H9 (cell line): ENCODE results near the gene PYROXD2. TPM values are rescaled to one million over a fixed set of nuclear protein-coding genes. Genes with fewer than 3 reads are reported as not detected.

Experiments
- DNase-seq: peaks from one replicate; pipeline ENCODE4 v3.0.0-alpha.2; 2017
- H2AFZ ChIP-seq: one replicate; pipeline ENCODE4 v1.6.1; 2013; ENCODE audit warnings: mild to moderate bottlenecking, low read length, control low read depth, moderate library complexity
- H2AK5ac ChIP-seq: 2 replicates; pipeline ENCODE4 v1.6.1; 2013; ENCODE audit warnings: low read length, control low read depth, mixed read lengths; ENCODE audit not compliant: insufficient read length
- H2BK120ac ChIP-seq: one replicate; pipeline ENCODE4 v1.6.1; 2013; ENCODE audit warnings: low read depth, mild to moderate bottlenecking, low read length, control low read depth, inconsistent platforms; ENCODE audit not compliant: poor library complexity, severe bottlenecking
- H2BK12ac ChIP-seq: 2 replicates; pipeline ENCODE4 v1.6.1; 2013; ENCODE audit warnings: low read length, control low read depth, mixed read lengths, low read depth; ENCODE audit not compliant: insufficient read length
- H2BK15ac ChIP-seq: 2 replicates; pipeline ENCODE4 v1.6.1; 2013; ENCODE audit warnings: low read depth, low read length, control low read depth
- H2BK20ac ChIP-seq: one replicate; pipeline ENCODE4 v1.6.1; 2013; ENCODE audit warnings: low read depth, mild to moderate bottlenecking, low read length, control low read depth, inconsistent platforms; ENCODE audit not compliant: poor library complexity, severe bottlenecking
- H2BK5ac ChIP-seq: 2 replicates; pipeline ENCODE4 v1.6.1; 2013; ENCODE audit warnings: low read length, control low read depth, mixed read lengths; ENCODE audit not compliant: insufficient read length
- H3K14ac ChIP-seq: 2 replicates; pipeline ENCODE4 v1.6.1; 2013; ENCODE audit warnings: low read length, control low read depth; ENCODE audit not compliant: insufficient read depth
- H3K18ac ChIP-seq: 2 replicates; pipeline ENCODE4 v1.6.1; 2013; ENCODE audit warnings: low read depth, mild to moderate bottlenecking, mixed read lengths, low read length, control low read depth; ENCODE audit not compliant: insufficient read length
- H3K23ac ChIP-seq: 2 replicates; pipeline ENCODE4 v1.6.1; 2013; ENCODE audit warnings: low read length, control low read depth, mixed read lengths, low read depth; ENCODE audit not compliant: insufficient read length
- H3K23me2 ChIP-seq: 2 replicates; pipeline ENCODE4 v1.6.1; 2013; ENCODE audit warnings: low read depth, mild to moderate bottlenecking, mixed read lengths, low read length, control low read depth; ENCODE audit not compliant: insufficient read length, poor library complexity, severe bottlenecking
- H3K27ac ChIP-seq: 2 replicates; pipeline ENCODE4 v1.5.1; 2013; ENCODE audit warnings: low read length, control low read depth, mixed read lengths, low read depth; ENCODE audit not compliant: insufficient read length
- H3K27me3 ChIP-seq: 2 replicates; pipeline ENCODE4 v1.6.1; 2013; ENCODE audit warnings: low read length, control low read depth, inconsistent platforms; ENCODE audit not compliant: insufficient read depth
- H3K4ac ChIP-seq: 2 replicates; pipeline ENCODE4 v1.6.1; 2013; ENCODE audit warnings: low read depth, mild to moderate bottlenecking, control low read depth, inconsistent platforms, low read length, moderate library complexity
- H3K4me1 ChIP-seq: 2 replicates; pipeline ENCODE4 v1.6.1; 2013; ENCODE audit warnings: low read length, control low read depth, inconsistent platforms; ENCODE audit not compliant: insufficient read depth
- H3K4me2 ChIP-seq: 2 replicates; pipeline ENCODE4 v1.6.1; 2013; ENCODE audit warnings: low read length, control low read depth, mixed read lengths; ENCODE audit not compliant: insufficient read length, insufficient read depth
- H3K56ac ChIP-seq: 2 replicates; pipeline ENCODE4 v1.6.1; 2013; ENCODE audit warnings: low read depth, mild to moderate bottlenecking, mixed read lengths, low read length, control low read depth; ENCODE audit not compliant: insufficient read length
- H3K79me1 ChIP-seq: 2 replicates; pipeline ENCODE4 v1.6.1; 2013; ENCODE audit warnings: low read depth, mild to moderate bottlenecking, moderate library complexity, low read length, control low read depth, inconsistent platforms; ENCODE audit not compliant: insufficient read depth, poor library complexity, severe bottlenecking
- H3K79me2 ChIP-seq: 2 replicates; pipeline ENCODE4 v1.6.1; 2013; ENCODE audit warnings: low read length, control low read depth, inconsistent platforms; ENCODE audit not compliant: insufficient read depth
- H3K9ac ChIP-seq: 2 replicates; pipeline ENCODE4 v1.6.1; 2013; ENCODE audit warnings: low read length, control low read depth, mixed read lengths; ENCODE audit not compliant: insufficient read length; ENCODE audit errors: extremely low read depth
- H3K9me3 ChIP-seq: one replicate; pipeline ENCODE4 v1.6.1; 2013; ENCODE audit warnings: low read depth, low read length, inconsistent platforms; ENCODE audit not compliant: control insufficient read depth
- H3T11ph ChIP-seq: one replicate; pipeline ENCODE4 v1.6.1; 2013; ENCODE audit warnings: mild to moderate bottlenecking, low read length, control low read depth, inconsistent platforms
- H4K20me1 ChIP-seq: one replicate; pipeline ENCODE4 v1.6.1; 2013; ENCODE audit not compliant: control insufficient read depth, insufficient read length, insufficient read depth
- H4K5ac ChIP-seq: 2 replicates; pipeline ENCODE4 v1.6.1; 2013; ENCODE audit warnings: low read depth, mild to moderate bottlenecking, mixed read lengths, low read length, control low read depth; ENCODE audit not compliant: insufficient read length
- H4K8ac ChIP-seq: replicated peaks from 2 replicates; pipeline ENCODE4 v1.6.1; 2013; ENCODE audit warnings: low read length, control low read depth, mixed read lengths, low read depth; ENCODE audit not compliant: insufficient read length
- H4K91ac ChIP-seq: 2 replicates; pipeline ENCODE4 v1.6.1; 2013; ENCODE audit warnings: low read depth, mild to moderate bottlenecking, moderate library complexity, mixed read lengths, low read length, control low read depth; ENCODE audit not compliant: insufficient read length
- H3K27ac Mint-ChIP-seq, 3 experiments: 2 replicates in 2 of 3; 3 replicates in 1 of 3; pipeline ENCODE4 v1.8.0; 2020 to 2021; ENCODE audit warnings: mixed read lengths in 3 of 3, mild to moderate bottlenecking in 1 of 3, moderate library complexity in 1 of 3
- H3K27me3 Mint-ChIP-seq: 2 replicates; pipeline ENCODE4 v1.8.0; 2021; ENCODE audit warnings: low read depth, mild to moderate bottlenecking, moderate library complexity, mixed read lengths
- H3K36me3 Mint-ChIP-seq, 3 experiments: 2 replicates in 2 of 3; 3 replicates in 1 of 3; pipeline ENCODE4 v1.8.0; 2020 to 2021; ENCODE audit warnings: low read depth in 3 of 3, mixed read lengths in 3 of 3; ENCODE audit not compliant: insufficient read depth in 1 of 3
- H3K4me1 Mint-ChIP-seq, 2 experiments: 2 replicates each; pipeline ENCODE4 v1.8.0; 2020; ENCODE audit warnings: mixed read lengths in 2 of 2
- H3K4me3 Mint-ChIP-seq, 2 experiments: 2 replicates in 1 of 2; 3 replicates in 1 of 2; pipeline ENCODE4 v1.8.0; 2020 to 2021; ENCODE audit warnings: mild to moderate bottlenecking in 2 of 2, mixed read lengths in 2 of 2, moderate library complexity in 1 of 2
- H3K9me3 Mint-ChIP-seq, 2 experiments: 2 replicates in 1 of 2; 3 replicates in 1 of 2; pipeline ENCODE4 v1.8.0; 2020; ENCODE audit warnings: mild to moderate bottlenecking in 2 of 2, mixed read lengths in 2 of 2, moderate library complexity in 1 of 2
- CTCF ChIP-seq: fragments of 200-600 bp; sonication (generic); conservative IDR thresholded peaks from 3 replicates; pipeline ENCODE4 v1.8.0; 2021; ENCODE audit warnings: antibody characterized with exemption, mild to moderate bottlenecking
- WGBS: extraction: QIAGEN DNeasy Blood & Tissue Kit; methylation state at CpG from one replicate; pipeline ENCODE4 v1.1.7; 2013; ENCODE audit warnings: missing lambda C conversion rate, low lambda C conversion rate, mixed read lengths; ENCODE audit not compliant: insufficient read length; ENCODE audit errors: extremely low coverage; 5-methylcytosine and 5-hydroxymethylcytosine counted together
- total RNA-seq: library from RNA; stranded (reverse); gene quantifications from 2 replicates; pipeline ENCODE4 v1.2.1, GENCODE V29; 2021

Gene PYROXD2
- total RNA-seq, 1 experiment from 2014 or later, result 5.3 TPM

GRCh38 chr10:98373260-98374040 lies 41.5 kb downstream of the PYROXD2 start:
- peak overlapping the region in 1 of 3 experiments; percentile 34; a peak in 1 of 7 replicates for H3K27ac Mint-ChIP-seq

More at GRCh38 chr10:98373260-98374040, 41.5 kb downstream of the PYROXD2 start:
- Histone ChIP-seq H3K79me2 (no peaks in the 10 kb centered on the region), H4K91ac (no peak overlapping the region), H4K20me1 (no peaks in the 10 kb centered on the region), H3K27me3 (no peaks in the 10 kb centered on the region), H2AFZ (no peak overlapping the region), H3K9ac (no peak overlapping the region), H2AK5ac (no peak overlapping the region), H2BK15ac (no peak overlapping the region), H2BK5ac (no peak overlapping the region), H4K8ac (no peak overlapping the region), H3K18ac (no peak overlapping the region), H3K56ac (no peak overlapping the region), H3K79me1 (no peaks in the 10 kb centered on the region), H2BK12ac (no peak overlapping the region), H3T11ph (no peak overlapping the region), H3K27ac (no peak overlapping the region), H3K14ac (no peak overlapping the region), H2BK120ac (no peak overlapping the region), H3K23me2 (no peaks in the 10 kb centered on the region), H3K4me2 (no peak overlapping the region), H4K5ac (no peak overlapping the region), H3K4me1 (no peaks in the 10 kb centered on the region; the same call in 1 of the 2 replicates), H3K9me3 (no peaks in the 10 kb centered on the region), H3K23ac (no peak overlapping the region), H2BK20ac (no peak overlapping the region), H3K4ac (no peak overlapping the region)
- Mint-ChIP-seq H3K4me1 (peaks cover 22 to 24% of the 10 kb centered on the region in 2 experiments), H3K36me3 (peaks cover 0 to 3% (median 1%) of the 10 kb centered on the region in 3 experiments; a peak in 3 of 7 replicates), H3K27me3 (peaks cover 1% of the 10 kb centered on the region; the same call in 1 of the 2 replicates), H3K9me3 (peaks cover 10 to 11% of the 10 kb centered on the region in 2 experiments; a peak in 4 of 5 replicates), H3K4me3 (no peak overlapping the region)
- TF ChIP-seq CTCF, result no peak
- no peak for DNase-seq
- WGBS, result no CpG with 5 or more reads among the region's 12 CpGs
